ENCODE data around the gene KIF13A.
"Not testable (repeated sequence)": the region's sequence is repeated elsewhere in the genome, so short reads cannot be mapped to it uniquely, and the experiment has no call there.

KIF13A gene

DNA sequence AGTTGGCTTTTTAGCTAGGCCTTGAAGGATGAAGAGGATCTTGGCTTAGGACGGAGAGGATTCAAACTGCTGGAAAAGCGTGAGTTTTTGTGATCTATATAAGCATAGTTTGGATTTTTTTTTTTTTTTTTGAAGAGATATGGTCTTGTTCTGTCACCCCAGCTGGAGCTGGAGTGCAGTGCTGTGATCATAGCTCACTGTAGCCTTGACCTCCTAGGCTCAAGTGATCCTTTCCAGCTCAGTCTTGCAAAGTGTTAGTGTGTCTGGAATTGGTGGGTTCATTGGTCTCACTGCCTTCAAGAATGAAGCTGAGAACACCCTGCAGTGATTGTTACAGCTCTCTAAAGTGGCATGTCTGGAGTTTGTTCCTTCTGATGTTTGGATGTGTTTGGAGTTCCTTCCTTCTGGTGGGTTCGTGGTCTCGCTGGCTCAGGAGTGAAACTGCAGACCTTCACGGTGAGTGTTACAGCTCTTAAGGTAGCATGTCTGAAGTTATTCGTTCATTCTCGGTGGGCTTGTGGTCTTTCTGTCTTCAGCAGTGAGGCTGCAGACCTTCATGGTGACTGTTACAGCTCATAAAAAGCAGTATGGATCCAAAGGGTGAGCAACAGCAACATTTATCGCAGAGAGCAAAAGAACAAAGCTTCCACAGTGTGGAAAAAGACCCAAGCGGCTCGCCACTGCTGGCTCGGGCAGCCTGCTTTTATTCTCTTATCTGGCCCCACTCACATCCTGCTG, 243.2 kb downstream of the KIF13A start:
- Mint-ChIP-seq H3K4me3 (no peak overlapping the region), H3K27me3 (ENCODE audit: low read depth) (peaks cover 14% of the 10 kb centered on the region), H3K9me3 (peaks cover 1% of the 10 kb centered on the region), H3K4me1 (peaks cover 8% of the 10 kb centered on the region), H3K27ac (no peak overlapping the region), H3K36me3 (ENCODE audit: low read depth) (no peaks in the 10 kb centered on the region)
- TF ChIP-seq, protein P1, sequence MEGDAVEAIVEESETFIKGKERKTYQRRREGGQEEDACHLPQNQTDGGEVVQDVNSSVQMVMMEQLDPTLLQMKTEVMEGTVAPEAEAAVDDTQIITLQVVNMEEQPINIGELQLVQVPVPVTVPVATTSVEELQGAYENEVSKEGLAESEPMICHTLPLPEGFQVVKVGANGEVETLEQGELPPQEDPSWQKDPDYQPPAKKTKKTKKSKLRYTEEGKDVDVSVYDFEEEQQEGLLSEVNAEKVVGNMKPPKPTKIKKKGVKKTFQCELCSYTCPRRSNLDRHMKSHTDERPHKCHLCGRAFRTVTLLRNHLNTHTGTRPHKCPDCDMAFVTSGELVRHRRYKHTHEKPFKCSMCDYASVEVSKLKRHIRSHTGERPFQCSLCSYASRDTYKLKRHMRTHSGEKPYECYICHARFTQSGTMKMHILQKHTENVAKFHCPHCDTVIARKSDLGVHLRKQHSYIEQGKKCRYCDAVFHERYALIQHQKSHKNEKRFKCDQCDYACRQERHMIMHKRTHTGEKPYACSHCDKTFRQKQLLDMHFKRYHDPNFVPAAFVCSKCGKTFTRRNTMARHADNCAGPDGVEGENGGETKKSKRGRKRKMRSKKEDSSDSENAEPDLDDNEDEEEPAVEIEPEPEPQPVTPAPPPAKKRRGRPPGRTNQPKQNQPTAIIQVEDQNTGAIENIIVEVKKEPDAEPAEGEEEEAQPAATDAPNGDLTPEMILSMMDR (IDR thresholded peaks at IDR 0.05; ENCODE audit: unreplicated experiment in 3 of 3) = no peak

DNA sequence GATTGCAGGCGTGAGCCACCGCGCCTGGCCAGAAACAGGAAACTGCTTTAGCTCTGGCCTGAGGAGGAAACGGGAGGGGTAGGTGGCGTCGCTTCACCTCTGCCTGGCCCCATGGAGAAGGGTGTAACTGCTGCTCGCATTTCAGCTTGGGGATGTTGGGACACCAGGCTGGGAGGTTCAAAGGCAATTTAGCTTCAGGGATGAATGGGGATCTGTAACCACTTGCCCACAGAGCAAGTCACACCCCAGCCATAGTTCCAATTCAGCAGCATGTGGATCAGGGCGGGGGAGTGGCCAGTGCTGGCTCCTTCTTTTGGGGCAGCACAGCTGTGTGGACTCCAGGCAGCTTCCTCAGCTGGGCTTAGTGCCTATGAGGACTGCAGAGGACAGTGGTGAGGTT, 245.9 kb downstream of the KIF13A start:
- Mint-ChIP-seq H3K36me3 (ENCODE audit: low read depth) (no peaks in the 10 kb centered on the region), H3K9me3 (peaks cover 17% of the 10 kb centered on the region), H3K27me3 (ENCODE audit: low read depth) (peaks cover 14% of the 10 kb centered on the region), H3K4me1 (peaks cover 8% of the 10 kb centered on the region), H3K27ac (no peak overlapping the region), H3K4me3 (no peak overlapping the region)
- TF ChIP-seq, protein P1 (IDR thresholded peaks at IDR 0.05; ENCODE audit: unreplicated experiment in 3 of 3) = no peak

DNA sequence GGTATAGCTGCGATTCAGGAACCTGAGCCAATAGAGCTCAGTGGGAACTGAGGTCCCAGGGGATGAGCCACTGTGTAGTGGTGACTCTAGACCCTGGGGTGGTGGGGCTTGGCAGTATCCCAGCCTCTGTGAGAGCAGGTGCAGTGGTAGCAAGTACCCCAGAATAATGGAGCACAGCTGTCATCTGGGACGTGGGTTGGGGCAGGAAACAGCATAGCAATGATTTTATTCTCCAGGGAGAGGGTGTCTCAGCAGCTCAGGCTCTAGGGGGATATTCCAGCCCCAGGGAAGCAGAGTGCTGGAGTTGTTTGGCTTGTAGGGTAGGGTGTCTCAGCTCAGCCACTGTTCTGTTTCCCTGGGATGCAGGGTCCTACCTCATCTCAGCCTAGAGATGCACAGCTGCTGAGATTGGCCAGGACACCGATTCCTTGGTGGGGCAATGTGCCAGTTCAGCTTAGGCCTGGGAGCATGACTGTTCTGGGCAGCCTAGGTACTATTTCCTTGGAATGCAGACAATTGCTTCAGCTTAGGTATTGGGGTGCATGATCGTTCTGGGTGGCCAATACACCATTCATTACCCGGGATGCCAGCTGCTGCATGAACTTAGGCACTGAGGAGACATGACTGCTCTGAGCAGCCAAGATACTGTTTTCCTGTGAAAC, 246.7 kb downstream of the KIF13A start:
- no peaks in the 10 kb centered on the region for H3K36me3 Mint-ChIP-seq (ENCODE audit: low read depth)
- peaks cover 14% of the 10 kb centered on the region for H3K27me3 Mint-ChIP-seq (ENCODE audit: low read depth)
- TF ChIP-seq, protein P1 (IDR thresholded peaks at IDR 0.05; ENCODE audit: unreplicated experiment in 3 of 3) = no peak
- peaks cover 8% of the 10 kb centered on the region for H3K4me1 Mint-ChIP-seq
- H3K4me3 Mint-ChIP-seq = peak overlapping the region in 1 of 3 experiments; percentile 3
- H3K27ac Mint-ChIP-seq = no peak overlapping the region
- H3K9me3 Mint-ChIP-seq = peaks cover 17% of the 10 kb centered on the region

DNA sequence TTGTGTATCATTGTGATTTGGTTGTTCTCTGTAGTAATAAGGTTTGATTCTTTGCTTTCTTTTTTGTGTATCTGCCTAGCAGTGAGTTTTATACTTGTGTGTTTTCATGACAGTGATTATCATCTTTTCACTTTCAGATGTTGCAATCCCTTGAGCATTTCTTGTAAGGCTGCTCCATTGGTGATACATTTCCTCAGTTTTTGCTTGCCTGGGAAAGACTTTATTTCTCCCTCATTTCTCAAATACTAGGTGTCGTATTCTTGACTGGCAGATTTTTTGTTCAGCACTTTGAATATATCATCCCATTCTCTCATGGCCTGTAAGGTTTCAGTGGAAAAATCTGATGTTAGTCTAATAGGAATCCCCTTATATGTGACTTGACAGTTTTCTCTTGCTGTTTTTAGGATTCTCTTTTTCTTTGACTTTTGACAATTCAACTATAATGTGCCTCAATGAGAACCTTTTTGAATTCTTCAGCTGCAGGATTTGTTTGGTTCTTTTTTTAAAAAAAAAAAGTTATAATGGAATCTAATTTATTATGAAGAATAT, 249.7 kb downstream of the KIF13A start:
- Mint-ChIP-seq H3K36me3 (ENCODE audit: low read depth) (no peaks in the 10 kb centered on the region), H3K9me3 (peaks cover 17% of the 10 kb centered on the region), H3K27me3 (ENCODE audit: low read depth) (peaks cover 10% of the 10 kb centered on the region), H3K4me1 (peaks cover 8% of the 10 kb centered on the region), H3K4me3 (no peak overlapping the region), H3K27ac (no peak overlapping the region)
- TF ChIP-seq, protein P1 (IDR thresholded peaks at IDR 0.05; ENCODE audit: unreplicated experiment in 3 of 3) = no peak

DNA sequence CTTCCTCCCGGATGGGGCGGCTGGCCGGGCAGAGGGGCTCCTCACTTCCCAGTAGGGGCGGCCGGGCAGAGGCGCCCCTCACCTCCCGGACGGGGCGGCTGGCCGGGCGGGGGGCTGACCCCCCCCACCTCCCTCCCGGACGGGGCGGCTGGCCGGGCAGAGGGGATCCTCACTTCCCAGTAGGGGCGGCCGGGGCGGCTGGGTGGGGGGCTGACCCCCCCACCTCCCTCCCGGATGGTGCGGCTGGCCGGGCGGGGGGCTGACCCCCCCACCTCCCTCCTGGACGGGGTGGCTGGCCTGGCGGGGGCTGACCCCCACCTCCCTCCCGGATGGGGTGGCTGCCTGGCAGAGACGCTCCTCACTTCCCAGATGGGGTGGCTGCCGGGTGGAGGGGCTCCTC, 252.1 kb downstream of the KIF13A start:
- not testable (repeated sequence) for H3K27me3 Mint-ChIP-seq (ENCODE audit: low read depth); H3K27ac Mint-ChIP-seq; H3K4me1 Mint-ChIP-seq; H3K4me3 Mint-ChIP-seq; H3K36me3 Mint-ChIP-seq (ENCODE audit: low read depth)
- H3K9me3 Mint-ChIP-seq = peaks cover 21% of the 10 kb centered on the region

DNA sequence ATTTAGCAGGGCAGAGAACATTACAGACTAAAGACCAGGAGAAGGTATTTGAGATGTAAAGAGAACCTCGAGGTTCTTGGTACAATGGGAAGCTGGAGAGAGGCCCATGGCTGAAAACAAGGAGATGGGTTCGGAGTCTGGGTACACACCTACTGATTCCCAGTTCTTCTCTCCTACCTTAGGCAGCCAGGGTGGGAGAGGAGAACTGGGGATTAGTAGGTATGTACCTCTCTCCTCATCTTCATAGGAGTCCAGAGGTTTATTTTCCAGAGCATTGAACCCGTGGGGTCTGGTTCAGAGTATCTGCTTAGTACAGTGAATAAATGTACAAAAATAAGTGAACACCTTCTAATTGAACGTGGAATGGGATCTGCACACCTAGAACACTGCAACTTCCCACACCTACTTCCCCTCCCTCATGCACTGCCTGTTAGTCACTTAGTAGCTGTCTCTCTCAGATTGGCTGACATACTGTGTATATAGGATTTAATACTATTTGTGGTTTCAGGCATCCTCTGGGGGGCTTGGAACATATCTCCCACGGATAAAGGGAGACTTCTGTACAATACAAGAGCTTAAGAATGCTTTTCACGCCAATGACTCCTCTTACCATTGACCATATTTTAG, 257.2 kb downstream of the KIF13A start:
- Mint-ChIP-seq H3K36me3 (ENCODE audit: low read depth) (no peaks in the 10 kb centered on the region), H3K9me3 (peaks cover 4% of the 10 kb centered on the region), H3K4me3 (no peak overlapping the region), H3K27me3 (ENCODE audit: low read depth) (no peaks in the 10 kb centered on the region), H3K4me1 (peaks cover 1% of the 10 kb centered on the region), H3K27ac (no peak overlapping the region)
- TF ChIP-seq, protein P1 (IDR thresholded peaks at IDR 0.05; ENCODE audit: unreplicated experiment in 3 of 3) = no peak

All from nephron (organoid).